HG03354 (cell line): ENCODE data around the gene GUCY1A2.

Experiments used
- ATAC-seq: cut with Tn5 transposase; IDR thresholded peaks from one replicate; pipeline ENCODE4 v1.9.1; 2021; ENCODE audit warnings: mild to moderate bottlenecking; ENCODE audit not compliant: unreplicated experiment, poor library complexity, severe bottlenecking

GUCY1A2 gene

GRCh38 chr11:106770489-106771085, 247.7 kb downstream of the GUCY1A2 start:
- ATAC-seq: no peak

- no peak for ATAC-seq
Measured at GRCh38 chr11:106765469-106766258, 252.6 kb downstream of the GUCY1A2 start.

- ATAC-seq: no peak
Measured at GRCh38 chr11:106763501-106763900, 254.8 kb downstream of the GUCY1A2 start.

GRCh38 chr11:106761745-106762144, 256.5 kb downstream of the GUCY1A2 start:
- ATAC-seq: no peak

GRCh38 chr11:106761240-106761639, 257.0 kb downstream of the GUCY1A2 start:
- no peak for ATAC-seq

- no peak for ATAC-seq
Measured at GRCh38 chr11:106748059-106748458, 270.2 kb downstream of the GUCY1A2 start.

GRCh38 chr11:106745941-106746340, 272.3 kb downstream of the GUCY1A2 start:
- no peak for ATAC-seq

- ATAC-seq: no peak
Measured at GRCh38 chr11:106733635-106734034, 284.6 kb downstream of the GUCY1A2 start.

GRCh38 chr11:106728859-106729258, 289.4 kb downstream of the GUCY1A2 start:
- no peak for ATAC-seq

GRCh38 chr11:106728379-106728778, 289.9 kb downstream of the GUCY1A2 start:
- no peak for ATAC-seq

GRCh38 chr11:106727256-106727655, 291.0 kb downstream of the GUCY1A2 start:
- ATAC-seq: no peak

GRCh38 chr11:106724293-106724892, 293.9 kb downstream of the GUCY1A2 start:
- no peak for ATAC-seq

- ATAC-seq: no peak
Measured at GRCh38 chr11:106723071-106723470, 295.2 kb downstream of the GUCY1A2 start.

GRCh38 chr11:106717222-106717621, 301.1 kb downstream of the GUCY1A2 start:
- ATAC-seq: no peak

- no peak for ATAC-seq
Measured at GRCh38 chr11:106714199-106714598, 304.1 kb downstream of the GUCY1A2 start.

GRCh38 chr11:106708348-106708747, 309.9 kb downstream of the GUCY1A2 start:
- no peak for ATAC-seq

GRCh38 chr11:106706355-106706754, 311.9 kb downstream of the GUCY1A2 start:
- no peak for ATAC-seq

GRCh38 chr11:106702805-106703204, 315.5 kb downstream of the GUCY1A2 start:
- ATAC-seq: no peak

- ATAC-seq: no peak
Measured at GRCh38 chr11:106697058-106697457, 321.2 kb downstream of the GUCY1A2 start.

GRCh38 chr11:106695506-106695905, 322.8 kb downstream of the GUCY1A2 start:
- no peak for ATAC-seq

- ATAC-seq: no peak
Measured at GRCh38 chr11:106694501-106694900, 323.8 kb downstream of the GUCY1A2 start.
